HEK293 (cell line): Measurements from ENCODE around the gene LRP8.

ENCODE experiments used
- CTCF ChIA-PET: fragments of 350-600 bp; formaldehyde crosslinking; extraction: SDS; loops from one replicate; lab custom pipeline; 2021; ENCODE audit warnings: antibody characterized with exemption; lab: Yijun Ruan, JAX
- POLR2A ChIA-PET: fragments of 300-600 bp; formaldehyde crosslinking; extraction: SDS; loops from one replicate; lab custom pipeline; 2020; ENCODE audit warnings: antibody characterized with exemption, inconsistent platforms; lab: Yijun Ruan, JAX
- H3K27ac ChIP-seq: fragments of 200-500 bp; sonication (Bioruptor generic); 2 replicates; pipeline ENCODE4 v1.5.1; 2014; ENCODE audit warnings: low read depth, low read length, control low read depth, inconsistent platforms; ENCODE audit errors: extremely low read depth
- H3K36me3 ChIP-seq, 2 experiments: fragments of 200-500 bp in 1 of 2; sonication (Bioruptor generic) in 1 of 2; 1 replicate in 1 of 2; 2 replicates in 1 of 2; pipeline ENCODE4 v1.5.1; 2014 to 2017; ENCODE audit warnings: inconsistent platforms in 2 of 2, low read length in 2 of 2; ENCODE audit not compliant: control insufficient read depth in 2 of 2, insufficient read depth in 1 of 2
- H3K4me1 ChIP-seq: fragments of 200-500 bp; sonication (Bioruptor generic); 2 replicates; pipeline ENCODE4 v1.5.1; 2014; ENCODE audit warnings: mild to moderate bottlenecking, low read length, inconsistent platforms; ENCODE audit not compliant: control insufficient read depth, insufficient read depth
- H3K4me3 ChIP-seq: 2 replicates; pipeline ENCODE4 v1.5.1; 2011; ENCODE audit warnings: low read depth, mild to moderate bottlenecking, control low read depth, low read length, moderate library complexity
- H3K9me3 ChIP-seq: fragments of 200-500 bp; sonication (Bioruptor generic); 2 replicates; pipeline ENCODE4 v1.5.1; 2014; ENCODE audit warnings: low read depth, low read length, inconsistent platforms; ENCODE audit not compliant: control insufficient read depth, insufficient read depth
- EGR2 ChIP-seq: fragments of 450-650 bp; formaldehyde crosslinking; IDR thresholded peaks from 2 replicates; pipeline ENCODE4 v1.5.1; 2016; ENCODE audit warnings: low read depth, missing biosample characterization, missing genetic modification characterization
- GLIS2 ChIP-seq: fragments of 450-650 bp; formaldehyde crosslinking; IDR thresholded peaks from 2 replicates; pipeline ENCODE4 v1.5.1; 2016; ENCODE audit warnings: missing biosample characterization, missing genetic modification characterization
- MEIS1 ChIP-seq: sonication (generic); formaldehyde crosslinking; IDR thresholded peaks from 2 replicates; pipeline ENCODE4 v1.8.1; 2022; ENCODE audit warnings: missing genetic modification reagents, mild to moderate bottlenecking, borderline replicate concordance
- MYNN ChIP-seq: fragments of 450-650 bp; formaldehyde crosslinking; IDR thresholded peaks from 2 replicates; pipeline ENCODE4 v1.5.1; 2016; ENCODE audit warnings: missing biosample characterization, missing genetic modification characterization, borderline replicate concordance
- OSR2 ChIP-seq: fragments of 450-650 bp; formaldehyde crosslinking; IDR thresholded peaks from 2 replicates; pipeline ENCODE4 v1.5.1; 2016; ENCODE audit warnings: missing biosample characterization, missing genetic modification characterization
- SP3 ChIP-seq: fragments of 450-650 bp; formaldehyde crosslinking; IDR thresholded peaks from 2 replicates; pipeline ENCODE4 v1.5.1; 2016; ENCODE audit warnings: missing biosample characterization, missing genetic modification characterization
- SP7 ChIP-seq: fragments of 450-650 bp; formaldehyde crosslinking; IDR thresholded peaks from 2 replicates; pipeline ENCODE4 v1.5.1; 2016; ENCODE audit warnings: missing biosample characterization, missing genetic modification characterization
- WT1 ChIP-seq: fragments of 450-650 bp; formaldehyde crosslinking; IDR thresholded peaks from 2 replicates; pipeline ENCODE4 v1.5.1; 2016; ENCODE audit warnings: missing biosample characterization, missing genetic modification characterization
- ZBTB44 ChIP-seq: fragments of 450-650 bp; IDR thresholded peaks from 2 replicates; pipeline ENCODE4 v1.5.1; 2018; ENCODE audit warnings: missing biosample characterization, mild to moderate bottlenecking, missing genetic modification characterization
- ZBTB8A ChIP-seq: fragments of 450-650 bp; formaldehyde crosslinking; IDR thresholded peaks from 2 replicates; pipeline ENCODE4 v1.5.1; 2016; ENCODE audit warnings: missing biosample characterization, missing genetic modification characterization
- ZEB2 ChIP-seq: fragments of 450-650 bp; formaldehyde crosslinking; IDR thresholded peaks from 2 replicates; pipeline ENCODE4 v1.5.1; 2016; ENCODE audit warnings: missing biosample characterization, missing genetic modification characterization
- ZFP41 ChIP-seq: fragments of 450-650 bp; formaldehyde crosslinking; IDR thresholded peaks from 2 replicates; pipeline ENCODE4 v1.5.1; 2016; ENCODE audit warnings: missing biosample characterization, missing genetic modification characterization, borderline replicate concordance
- ZNF138 ChIP-seq: fragments of 450-650 bp; formaldehyde crosslinking; IDR thresholded peaks from 2 replicates; pipeline ENCODE4 v1.5.1; 2016; ENCODE audit warnings: missing biosample characterization, missing genetic modification characterization, borderline replicate concordance
- ZNF140 ChIP-seq: fragments of 450-650 bp; formaldehyde crosslinking; IDR thresholded peaks from 2 replicates; pipeline ENCODE4 v1.5.1; 2016; ENCODE audit warnings: missing biosample characterization, missing genetic modification characterization
- ZNF148 ChIP-seq: fragments of 450-650 bp; formaldehyde crosslinking; IDR thresholded peaks from 2 replicates; pipeline ENCODE4 v1.5.0; 2017; ENCODE audit warnings: missing biosample characterization, missing genetic modification characterization, borderline replicate concordance
- ZNF2 ChIP-seq: fragments of 450-650 bp; formaldehyde crosslinking; IDR thresholded peaks from 2 replicates; pipeline ENCODE4 v1.5.1; 2016; ENCODE audit warnings: missing biosample characterization, missing genetic modification characterization
- ZNF223 ChIP-seq: fragments of 450-650 bp; formaldehyde crosslinking; IDR thresholded peaks from 2 replicates; pipeline ENCODE4 v1.5.1; 2016; ENCODE audit warnings: missing biosample characterization, missing genetic modification characterization
- ZNF248 ChIP-seq: fragments of 450-650 bp; formaldehyde crosslinking; IDR thresholded peaks from 2 replicates; pipeline ENCODE4 v1.5.1; 2017; ENCODE audit warnings: missing biosample characterization, missing genetic modification characterization
- ZNF311 ChIP-seq: fragments of 450-650 bp; formaldehyde crosslinking; IDR thresholded peaks from 2 replicates; pipeline ENCODE4 v1.5.1; 2017; ENCODE audit warnings: missing biosample characterization, missing genetic modification characterization, borderline replicate concordance
- ZNF416 ChIP-seq: fragments of 450-650 bp; formaldehyde crosslinking; IDR thresholded peaks from 2 replicates; pipeline ENCODE4 v1.5.1; 2016; ENCODE audit warnings: missing biosample characterization, missing genetic modification characterization
- ZNF514 ChIP-seq: fragments of 450-650 bp; formaldehyde crosslinking; IDR thresholded peaks from 2 replicates; pipeline ENCODE4 v1.5.1; 2016; ENCODE audit warnings: missing biosample characterization, missing genetic modification characterization
- ZNF521 ChIP-seq: fragments of 450-650 bp; formaldehyde crosslinking; IDR thresholded peaks from 2 replicates; pipeline ENCODE4 v1.5.1; 2017; ENCODE audit warnings: missing biosample characterization, mild to moderate bottlenecking, missing genetic modification characterization
- ZNF670 ChIP-seq: fragments of 450-650 bp; formaldehyde crosslinking; IDR thresholded peaks from 2 replicates; pipeline ENCODE4 v1.5.1; 2016; ENCODE audit warnings: missing biosample characterization, missing genetic modification characterization, low read depth
- ZNF747 ChIP-seq: fragments of 450-650 bp; formaldehyde crosslinking; IDR thresholded peaks from 2 replicates; pipeline ENCODE4 v1.5.1; 2016; ENCODE audit warnings: missing biosample characterization, missing genetic modification characterization
- ZNF777 ChIP-seq: fragments of 450-650 bp; formaldehyde crosslinking; IDR thresholded peaks from 2 replicates; pipeline ENCODE4 v1.5.1; 2017; ENCODE audit warnings: missing biosample characterization, missing genetic modification characterization, borderline replicate concordance
- ZXDB ChIP-seq: fragments of 450-650 bp; formaldehyde crosslinking; IDR thresholded peaks from 2 replicates; pipeline ENCODE4 v1.5.1; 2016; ENCODE audit warnings: missing biosample characterization, missing genetic modification characterization
- TF ChIP-seq, protein P1 (sequence below): fragments of 450-650 bp; formaldehyde crosslinking; IDR thresholded peaks from 2 replicates; pipeline ENCODE4; 2016; ENCODE audit warnings: missing biosample characterization, missing genetic modification characterization
- TF ChIP-seq, protein P2 (sequence below): fragments of 450-650 bp; formaldehyde crosslinking; IDR thresholded peaks from 2 replicates; pipeline ENCODE4 v1.5.1; 2016; ENCODE audit warnings: missing biosample characterization, missing genetic modification characterization
- TF ChIP-seq, protein P3 (sequence below): fragments of 450-650 bp; formaldehyde crosslinking; IDR thresholded peaks from 2 replicates; pipeline ENCODE4 v1.5.1; 2016; ENCODE audit warnings: missing biosample characterization, missing genetic modification characterization

LRP8 gene

GRCh38 chr1:53196485-53197290, 131.2 kb downstream of the LRP8 start, which contains the start of gene CPT2:
Gene CPT2, plus strand, starts transcription at chr1:53196824. Its CDS starts 120 bp downstream, at chr1:53196944.
- no peaks in the 10 kb centered on the region for H3K9me3 ChIP-seq
- peak within 1 kb of the TSS; percentile 83 for H3K4me3 ChIP-seq
- ChIA-PET POLR2A (interaction anchor here (1.5 kb wide), 1 partner anchor 275 kb away, joined by 5 read pairs; the partner anchor contains the start of gene ECHDC2), CTCF (interaction anchor here (0.6 to 2.4 kb wide), 8 partner anchors 10 to 292 kb away, joined by 3 to 19 read pairs (median 5); no protein-coding TSS in a partner anchor)
- H3K36me3 ChIP-seq: peaks cover 0 to 20% of the 10 kb centered on the region in 2 experiments; a peak in 1 of 3 replicates
- peaks cover 4% of the 10 kb centered on the region; the same call in 1 of the 2 replicates for H3K4me1 ChIP-seq
- H3K27ac ChIP-seq: peak within 1 kb of the TSS; percentile 74; the same call in 1 of the 2 replicates
- no peak for TF ChIP-seq ZNF223 (tag by site-specific recombination)
- TF ChIP-seq, protein P1, sequence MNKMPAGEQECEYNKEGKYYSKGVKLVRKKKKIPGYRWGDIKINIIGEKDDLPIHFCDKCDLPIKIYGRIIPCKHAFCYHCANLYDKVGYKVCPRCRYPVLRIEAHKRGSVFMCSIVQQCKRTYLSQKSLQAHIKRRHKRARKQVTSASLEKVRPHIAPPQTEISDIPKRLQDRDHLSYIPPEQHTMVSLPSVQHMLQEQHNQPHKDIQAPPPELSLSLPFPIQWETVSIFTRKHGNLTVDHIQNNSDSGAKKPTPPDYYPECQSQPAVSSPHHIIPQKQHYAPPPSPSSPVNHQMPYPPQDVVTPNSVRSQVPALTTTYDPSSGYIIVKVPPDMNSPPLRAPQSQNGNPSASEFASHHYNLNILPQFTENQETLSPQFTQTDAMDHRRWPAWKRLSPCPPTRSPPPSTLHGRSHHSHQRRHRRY (tag by site-specific recombination): no peak
- TF ChIP-seq ZBTB8A (tag by site-specific recombination): peak; percentile 88
- peak; percentile 36; the same call in 1 of the 2 replicates for TF ChIP-seq ZNF2
- TF ChIP-seq, protein P2, sequence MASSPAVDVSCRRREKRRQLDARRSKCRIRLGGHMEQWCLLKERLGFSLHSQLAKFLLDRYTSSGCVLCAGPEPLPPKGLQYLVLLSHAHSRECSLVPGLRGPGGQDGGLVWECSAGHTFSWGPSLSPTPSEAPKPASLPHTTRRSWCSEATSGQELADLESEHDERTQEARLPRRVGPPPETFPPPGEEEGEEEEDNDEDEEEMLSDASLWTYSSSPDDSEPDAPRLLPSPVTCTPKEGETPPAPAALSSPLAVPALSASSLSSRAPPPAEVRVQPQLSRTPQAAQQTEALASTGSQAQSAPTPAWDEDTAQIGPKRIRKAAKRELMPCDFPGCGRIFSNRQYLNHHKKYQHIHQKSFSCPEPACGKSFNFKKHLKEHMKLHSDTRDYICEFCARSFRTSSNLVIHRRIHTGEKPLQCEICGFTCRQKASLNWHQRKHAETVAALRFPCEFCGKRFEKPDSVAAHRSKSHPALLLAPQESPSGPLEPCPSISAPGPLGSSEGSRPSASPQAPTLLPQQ (tag by site-specific recombination): peak; percentile 72; the same call in 1 of the 2 replicates
- TF ChIP-seq, protein P3, sequence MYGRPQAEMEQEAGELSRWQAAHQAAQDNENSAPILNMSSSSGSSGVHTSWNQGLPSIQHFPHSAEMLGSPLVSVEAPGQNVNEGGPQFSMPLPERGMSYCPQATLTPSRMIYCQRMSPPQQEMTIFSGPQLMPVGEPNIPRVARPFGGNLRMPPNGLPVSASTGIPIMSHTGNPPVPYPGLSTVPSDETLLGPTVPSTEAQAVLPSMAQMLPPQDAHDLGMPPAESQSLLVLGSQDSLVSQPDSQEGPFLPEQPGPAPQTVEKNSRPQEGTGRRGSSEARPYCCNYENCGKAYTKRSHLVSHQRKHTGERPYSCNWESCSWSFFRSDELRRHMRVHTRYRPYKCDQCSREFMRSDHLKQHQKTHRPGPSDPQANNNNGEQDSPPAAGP: no peak
- no peak for TF ChIP-seq ZBTB44 (tag by site-specific recombination)
- peak; percentile 60; the same call in 1 of the 2 replicates for TF ChIP-seq ZEB2 (tag by site-specific recombination)
- TF ChIP-seq ZNF311 (tag by site-specific recombination): no peak
- no peak for TF ChIP-seq GLIS2 (tag by site-specific recombination)
- TF ChIP-seq ZXDB: peak; percentile 98
- no peak for TF ChIP-seq ZNF747 (tag by site-specific recombination)
- no peak for TF ChIP-seq ZNF148 (tag by site-specific recombination)
- no peak for TF ChIP-seq ZNF777 (tag by site-specific recombination)
- no peak for TF ChIP-seq OSR2 (tag by site-specific recombination)
- TF ChIP-seq ZNF416 (tag by site-specific recombination): no peak
- TF ChIP-seq ZNF670: no peak
- TF ChIP-seq EGR2 (tag by site-specific recombination): no peak
- TF ChIP-seq ZNF521 (tag by site-specific recombination): no peak
- 0 out of 2 replicates have a peak, but pooled peaks have one; percentile 20 for TF ChIP-seq WT1 (tag by site-specific recombination)
- TF ChIP-seq ZNF248 (tag by site-specific recombination): no peak
- no peak for TF ChIP-seq ZNF140 (tag by site-specific recombination)
- no peak for TF ChIP-seq MYNN (tag by site-specific recombination)
- TF ChIP-seq SP3: peak; percentile 94
- no peak for TF ChIP-seq MEIS1 (CRISPR knock-in tag)
- no peak for TF ChIP-seq ZNF514 (tag by site-specific recombination)
- peak; percentile 59 for TF ChIP-seq SP7 (tag by site-specific recombination)
- no peak for TF ChIP-seq ZFP41
- TF ChIP-seq ZNF138 (tag by site-specific recombination): no peak
